ENCODE results near the gene APBA2. TPM values are rescaled to one million over a fixed set of nuclear protein-coding genes. Genes with fewer than 3 reads are reported as not detected.

Gene APBA2
- total and polyA plus RNA-seq, 2 of the 4 experiments (the other 2 are of a cell fraction), result 21.7 to 33.0 TPM

DNA sequence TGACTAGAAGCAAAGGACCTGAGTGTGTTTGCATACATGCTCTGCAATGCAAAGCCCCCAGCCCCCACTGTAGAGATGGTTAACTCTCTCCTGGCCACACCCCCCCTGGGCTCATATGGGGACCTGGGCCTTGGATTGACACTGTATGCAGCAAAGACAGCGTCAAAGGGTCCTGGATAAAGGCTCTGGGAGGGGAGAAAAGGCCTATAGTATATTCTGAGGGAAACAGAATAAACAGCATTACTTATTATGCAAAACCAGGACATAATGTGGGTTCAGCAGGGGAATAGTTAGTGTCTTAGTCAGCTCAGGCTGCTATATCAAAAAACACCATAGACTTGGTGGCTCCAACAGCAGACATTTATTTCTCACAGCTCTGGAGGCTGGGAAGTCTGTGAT, 158.7 kb downstream of the APBA2 start:
- Histone ChIP-seq H3K27ac (ENCODE audit: insufficient read depth, low read length) (no peak overlapping the region), H2AK5ac (ENCODE audit: low read depth, low read length) (no peak overlapping the region), H4K8ac (ENCODE audit: low read depth in 2 of 2, low read length in 2 of 2) (no peak overlapping the region), H2BK5ac (ENCODE audit: low read depth, low read length, poor library complexity, severe bottlenecking) (peak overlapping the region; percentile 2), H3K9me3 (ENCODE audit: control insufficient read depth, insufficient read depth, low read length) (no peaks in the 10 kb centered on the region), H3K56ac (ENCODE audit: extremely low read depth, insufficient read depth, low read length) (no peak overlapping the region), H2AK9ac (replicated peaks; ENCODE audit: low read depth, low read length, poor library complexity) (no peak overlapping the region), H2AFZ (replicated peaks; ENCODE audit: low read length, poor library complexity) (no peak overlapping the region), H3K79me1 (ENCODE audit: low read depth in 1 of 2, low read length in 2 of 2) (peaks cover 10 to 29% of the 10 kb centered on the region in 2 experiments), H3K18ac (ENCODE audit: low read depth, low read length) (no peak overlapping the region; the same call in 1 of the 2 replicates), H2BK120ac (ENCODE audit: low read depth, low read length) (no peak overlapping the region), H3K4ac (ENCODE audit: low read depth, low read length) (0 out of 2 replicates have a peak overlapping the region, but pooled peaks have one; percentile 7), H3K27me3 (ENCODE audit: control insufficient read depth, insufficient read depth, low read length) (no peaks in the 10 kb centered on the region), H2BK15ac (ENCODE audit: low read depth, low read length) (no peak overlapping the region), H3K4me2 (ENCODE audit: low read depth, low read length) (peak overlapping the region; percentile 30; the same call in 1 of the 2 replicates), H4K5ac (ENCODE audit: low read depth, low read length) (no peak overlapping the region), H4K20me1 (ENCODE audit: insufficient read depth, low read length) (0 out of 2 replicates have a peak, but pooled peaks cover 13% of the 10 kb centered on the region), H3K23ac (ENCODE audit: low read depth, low read length) (no peak overlapping the region), H4K91ac (ENCODE audit: insufficient read depth, low read depth, low read length) (no peak overlapping the region; the same call in 1 of the 2 replicates), H3K14ac (replicated peaks; ENCODE audit: low read depth, low read length) (no peak overlapping the region), H3K4me3 (ENCODE audit: insufficient read depth, low read depth, low read length) (no peak overlapping the region), H3K9ac (ENCODE audit: low read depth, low read length) (no peak overlapping the region), H3K36me3 (ENCODE audit: control insufficient read depth, insufficient read depth, low read length) (no peaks in the 10 kb centered on the region), H3K9me1 (ENCODE audit: insufficient read depth, low read length) (peaks cover 12% of the 10 kb centered on the region), H2BK20ac (ENCODE audit: low read depth, low read length) (no peak overlapping the region), H3K4me1 (ENCODE audit: control insufficient read depth, insufficient read depth, low read length) (peaks cover 15% of the 10 kb centered on the region; the same call in 1 of the 2 replicates)
- ATAC-seq (ENCODE audit: low read depth) (peak; percentile 27), DNase-seq (peak; percentile 51)
- TF ChIP-seq NFE2L2 (IDR thresholded peaks at IDR 0.05; ENCODE audit: low read depth, low read length) (no peak), BHLHE40 (IDR thresholded peaks at IDR 0.05; ENCODE audit: low read depth, low read length) (no peak), RCOR1 (IDR thresholded peaks at IDR 0.05; ENCODE audit: insufficient replicate concordance, low read length) (no peak), RAD21 (IDR thresholded peaks at IDR 0.05; ENCODE audit: low read length) (no peak), MAZ (IDR thresholded peaks at IDR 0.05; ENCODE audit: borderline replicate concordance, low read depth, low read length) (no peak), FOS (IDR thresholded peaks at IDR 0.05; ENCODE audit: low read depth, low read length) (no peak), MXI1 (IDR thresholded peaks at IDR 0.05; ENCODE audit: borderline replicate concordance, low read depth, low read length) (no peak), CHD1 (IDR thresholded peaks at IDR 0.05; ENCODE audit: low read depth, low read length) (no peak), POLR2A (IDR thresholded peaks at IDR 0.05; ENCODE audit: low read depth, low read length) (no peak), RFX5 (IDR thresholded peaks at IDR 0.05; ENCODE audit: low read depth, low read length) (no peak), SMC3 (IDR thresholded peaks at IDR 0.05; ENCODE audit: low read depth, low read length) (no peak), MAFK (IDR thresholded peaks at IDR 0.05; ENCODE audit: low read depth, low read length) (no peak), CEBPB (IDR thresholded peaks at IDR 0.05; ENCODE audit: low read depth, low read length) (no peak), CTCF (conservative IDR thresholded peaks at IDR 0.05; ENCODE audit: low read depth, low read length) (no peak)
- TF ChIP-seq, protein P1, sequence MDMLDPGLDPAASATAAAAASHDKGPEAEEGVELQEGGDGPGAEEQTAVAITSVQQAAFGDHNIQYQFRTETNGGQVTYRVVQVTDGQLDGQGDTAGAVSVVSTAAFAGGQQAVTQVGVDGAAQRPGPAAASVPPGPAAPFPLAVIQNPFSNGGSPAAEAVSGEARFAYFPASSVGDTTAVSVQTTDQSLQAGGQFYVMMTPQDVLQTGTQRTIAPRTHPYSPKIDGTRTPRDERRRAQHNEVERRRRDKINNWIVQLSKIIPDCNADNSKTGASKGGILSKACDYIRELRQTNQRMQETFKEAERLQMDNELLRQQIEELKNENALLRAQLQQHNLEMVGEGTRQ (IDR thresholded peaks at IDR 0.05; ENCODE audit: low read depth, low read length), result no peak
- CTCF ChIA-PET, result interaction anchor here (0.7 kb wide), 1 partner anchor 18 kb away, joined by 3 read pairs; no protein-coding TSS in a partner anchor
- WGBS, 2 experiments (ENCODE audit: extremely low coverage in 2 of 2, insufficient read length in 1 of 2), result no CpG with 5 or more reads among the region's 1 CpG
- no TSS peak for BruUV-seq (replicated peaks)
- POLR2A ChIA-PET (ENCODE audit: unreplicated experiment), result no interaction called here
- dilution Hi-C loops (cut with HindIII; ENCODE audit: low sequenced_read_pairs, unreplicated experiment), result no loop called here
- intact Hi-C loops (cut with micrococcal nuclease), result no loop called here
- in situ Hi-C loops (cut with MboI; ENCODE audit: low sequenced_read_pairs), result no loop called here
